Right lobe of liver (tissue), 4 donors: ENCODE results near the gene THRA.

Source experiments
- POLR2A ChIP-seq: fragments of 450-650 bp; IDR thresholded peaks from one replicate; pipeline ENCODE4 v1.6.1; 2017; ENCODE audit warnings: antibody characterized with exemption, mild to moderate bottlenecking
- TF ChIP-seq, protein P1 (sequence below), 4 donors: fragments of 200-600 bp in 3 of 4; fragments of 450-650 bp in 1 of 4; IDR thresholded peaks; one replicate each; pipeline versions ENCODE4 v1.5.1 to v1.8.0; 2016 to 2022; ENCODE audit warnings: antibody characterized with exemption in 4 of 4, mild to moderate bottlenecking in 2 of 4
- donor health status: DM: no; HTN: no; CAD: no.
- donor health status: DM: no; HTN: no; CAD: no.
- donor health status: DM: no; HTN: yes; CAD: no.

DNA sequence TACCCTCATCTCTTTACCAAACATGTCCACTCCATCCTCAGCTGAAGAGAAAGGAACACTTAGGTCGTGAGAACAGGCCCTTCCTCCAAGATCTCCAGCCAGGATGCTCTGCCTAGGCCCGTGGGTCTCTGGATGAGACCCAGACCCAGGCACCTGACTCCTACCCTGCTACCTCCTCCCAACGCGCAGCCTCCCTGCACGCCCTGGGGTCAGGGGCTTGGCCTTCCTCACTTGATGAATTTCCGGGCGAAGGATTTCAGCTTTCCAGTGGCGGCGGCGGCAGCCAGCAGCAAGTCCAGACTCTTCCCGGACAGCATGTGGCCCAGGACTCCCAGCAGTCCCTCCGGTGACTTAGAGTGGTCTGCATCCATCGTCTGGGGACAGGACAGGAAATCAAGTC lies 34.2 kb upstream of the THRA start:
- TF ChIP-seq, protein P1, sequence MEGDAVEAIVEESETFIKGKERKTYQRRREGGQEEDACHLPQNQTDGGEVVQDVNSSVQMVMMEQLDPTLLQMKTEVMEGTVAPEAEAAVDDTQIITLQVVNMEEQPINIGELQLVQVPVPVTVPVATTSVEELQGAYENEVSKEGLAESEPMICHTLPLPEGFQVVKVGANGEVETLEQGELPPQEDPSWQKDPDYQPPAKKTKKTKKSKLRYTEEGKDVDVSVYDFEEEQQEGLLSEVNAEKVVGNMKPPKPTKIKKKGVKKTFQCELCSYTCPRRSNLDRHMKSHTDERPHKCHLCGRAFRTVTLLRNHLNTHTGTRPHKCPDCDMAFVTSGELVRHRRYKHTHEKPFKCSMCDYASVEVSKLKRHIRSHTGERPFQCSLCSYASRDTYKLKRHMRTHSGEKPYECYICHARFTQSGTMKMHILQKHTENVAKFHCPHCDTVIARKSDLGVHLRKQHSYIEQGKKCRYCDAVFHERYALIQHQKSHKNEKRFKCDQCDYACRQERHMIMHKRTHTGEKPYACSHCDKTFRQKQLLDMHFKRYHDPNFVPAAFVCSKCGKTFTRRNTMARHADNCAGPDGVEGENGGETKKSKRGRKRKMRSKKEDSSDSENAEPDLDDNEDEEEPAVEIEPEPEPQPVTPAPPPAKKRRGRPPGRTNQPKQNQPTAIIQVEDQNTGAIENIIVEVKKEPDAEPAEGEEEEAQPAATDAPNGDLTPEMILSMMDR (IDR thresholded peaks at IDR 0.05) = no peak
- no peak for TF ChIP-seq POLR2A
